ENCODE results near the gene BEND4. TPM values are rescaled to one million over a fixed set of nuclear protein-coding genes. Genes with fewer than 3 reads are reported as not detected.

The BEND4 gene
- polyA plus RNA-seq, 1 experiment, result not detected

- TF ChIP-seq CTCF (IDR thresholded peaks at IDR 0.05; ENCODE audit: low read depth, low read length), result no peak
- Histone ChIP-seq H3K27me3 (ENCODE audit: control insufficient read depth, insufficient read depth, low read length) (no peaks in the 10 kb centered on the region), H3K27ac (ENCODE audit: low read depth, low read length) (no peak overlapping the region), H3K4me3 (ENCODE audit: low read depth, low read length) (no peak overlapping the region), H3K9me3 (ENCODE audit: control insufficient read depth, insufficient read depth, low read length) (no peaks in the 10 kb centered on the region)
- DNase-seq (ENCODE audit: low read depth, low spot score), result no peak
- ChIA-PET CTCF (no interaction called here), POLR2A (no interaction called here)
Observed at GRCh38 chr4:42132099-42132498, 20.4 kb downstream of the BEND4 start.

GRCh38 chr4:42123071-42123644 is 29.3 kb downstream of the BEND4 start:
- no peak for DNase-seq (ENCODE audit: low read depth, low spot score)
- no peak for TF ChIP-seq CTCF (IDR thresholded peaks at IDR 0.05; ENCODE audit: low read depth, low read length)
- Histone ChIP-seq H3K4me3 (ENCODE audit: low read depth, low read length) (no peak overlapping the region), H3K27me3 (ENCODE audit: control insufficient read depth, insufficient read depth, low read length) (no peaks in the 10 kb centered on the region), H3K27ac (ENCODE audit: low read depth, low read length) (no peak overlapping the region), H3K9me3 (ENCODE audit: control insufficient read depth, insufficient read depth, low read length) (no peaks in the 10 kb centered on the region)
- CTCF ChIA-PET, result interaction anchor here (0.6 kb wide), 1 partner anchor 270 kb away, joined by 5 read pairs; no protein-coding TSS in a partner anchor
- POLR2A ChIA-PET, result no interaction called here

GRCh38 chr4:42122237-42122636 is 30.2 kb downstream of the BEND4 start:
- no peaks in the 10 kb centered on the region for H3K27me3 ChIP-seq (ENCODE audit: control insufficient read depth, insufficient read depth, low read length)
- no peak overlapping the region for H3K4me3 ChIP-seq (ENCODE audit: low read depth, low read length)
- ChIA-PET POLR2A (no interaction called here), CTCF (no interaction called here)
- H3K9me3 ChIP-seq (ENCODE audit: control insufficient read depth, insufficient read depth, low read length), result no peaks in the 10 kb centered on the region
- no peak for DNase-seq (ENCODE audit: low read depth, low spot score)
- no peak overlapping the region for H3K27ac ChIP-seq (ENCODE audit: low read depth, low read length)
- TF ChIP-seq CTCF (IDR thresholded peaks at IDR 0.05; ENCODE audit: low read depth, low read length), result no peak

- Histone ChIP-seq H3K27me3 (ENCODE audit: control insufficient read depth, insufficient read depth, low read length) (no peaks in the 10 kb centered on the region), H3K9me3 (ENCODE audit: control insufficient read depth, insufficient read depth, low read length) (no peaks in the 10 kb centered on the region), H3K4me3 (ENCODE audit: low read depth, low read length) (no peak overlapping the region), H3K27ac (ENCODE audit: low read depth, low read length) (no peak overlapping the region)
- TF ChIP-seq CTCF (IDR thresholded peaks at IDR 0.05; ENCODE audit: low read depth, low read length), result no peak
- DNase-seq (ENCODE audit: low read depth, low spot score), result no peak
- POLR2A ChIA-PET, result no interaction called here
- CTCF ChIA-PET, result no interaction called here
Observed at GRCh38 chr4:42119886-42120285, 32.6 kb downstream of the BEND4 start.

GRCh38 chr4:42112846-42113245 is 39.6 kb downstream of the BEND4 start:
- ChIA-PET CTCF (interaction anchor here (0.7 kb wide), 1 partner anchor 36 kb away, joined by 3 read pairs; no protein-coding TSS in a partner anchor), POLR2A (no interaction called here)
- H3K9me3 ChIP-seq (ENCODE audit: control insufficient read depth, insufficient read depth, low read length), result no peaks in the 10 kb centered on the region
- no peak for TF ChIP-seq CTCF (IDR thresholded peaks at IDR 0.05; ENCODE audit: low read depth, low read length)
- H3K4me3 ChIP-seq (ENCODE audit: low read depth, low read length), result no peak overlapping the region
- no peak overlapping the region for H3K27ac ChIP-seq (ENCODE audit: low read depth, low read length)
- H3K27me3 ChIP-seq (ENCODE audit: control insufficient read depth, insufficient read depth, low read length), result no peaks in the 10 kb centered on the region
- DNase-seq (ENCODE audit: low read depth, low spot score), result no peak

Data from AG04450 (cell line).